Renal pelvis (tissue), 12 donors: ENCODE results near the gene RAPSN. TPM values are rescaled to one million over a fixed set of nuclear protein-coding genes. Genes with fewer than 3 reads are reported as not detected.

ENCODE experiments used
- DNase-seq: peaks from one replicate; pipeline ENCODE4 v3.0.0-alpha.2; 2013
- long read RNA-seq, 16 experiments: transcript quantifications; one replicate each; lab custom pipeline, GENCODE V29; 2026
- polyA plus RNA-seq, 3 donors: library from polyadenylated mRNA; unstranded; fragments of 120-200 nt; gene quantifications; one replicate each; pipeline ENCODE4 v1.2.1, GENCODE V29; 2013; ENCODE audit not compliant: insufficient read length in 3 of 3

RAPSN gene
- polyA plus RNA-seq, result under 1 TPM; 0.23 to 0.52 (median 0.49) TPM
- long read RNA-seq, donor 1, result 0 reads
- long read RNA-seq, donor 2, result 0 reads
- long read RNA-seq, donor 3, result 0 reads
- long read RNA-seq, donor 4, result 0 reads
- long read RNA-seq, donor 5, result 0 reads
- long read RNA-seq, donor 6, result 0 reads
- long read RNA-seq, donor 7, result 0 reads
- long read RNA-seq, donor 8, result 0 reads
- long read RNA-seq, donor 9, result 0 reads
- long read RNA-seq, donor 10, result 0 reads
- long read RNA-seq, donor 11, result 0 reads
- long read RNA-seq, donor 12, result 0 reads
- long read RNA-seq, donor 13, result 0 reads
- long read RNA-seq, donor 14, result 0 reads
- long read RNA-seq, donor 15, result 0 reads
- long read RNA-seq, donor 16, result 0 reads

GRCh38 chr11:47448566-47449427 lies at the start of gene RAPSN:
TSS of gene RAPSN (minus strand) at chr11:47449136. CDS start at chr11:47448964, 172 bp downstream.
- DNase-seq, result no peak

GRCh38 chr11:47498149-47498548 lies 49.2 kb upstream of the RAPSN start:
- no peak for DNase-seq

GRCh38 chr11:47496808-47497207 lies 47.9 kb upstream of the RAPSN start:
- no peak for DNase-seq

DNA sequence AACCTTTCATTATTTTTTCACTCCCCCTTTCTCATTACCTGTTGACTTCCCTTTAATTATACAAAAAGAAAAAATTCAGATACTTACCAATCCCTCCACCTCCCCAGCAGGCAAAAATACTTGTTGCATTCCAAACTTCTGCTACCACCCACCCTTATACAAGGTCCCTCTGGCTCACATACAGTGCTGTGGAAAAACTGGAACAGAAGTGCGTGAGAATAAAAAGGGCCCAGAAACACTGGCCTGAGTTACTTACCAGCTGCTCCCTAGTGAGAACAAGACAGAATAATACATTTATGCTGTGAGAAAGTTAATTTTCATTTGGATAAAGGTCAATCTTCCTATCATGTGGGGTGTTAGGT lies 46.9 kb upstream of the RAPSN start:
- DNase-seq, result no peak

DNA sequence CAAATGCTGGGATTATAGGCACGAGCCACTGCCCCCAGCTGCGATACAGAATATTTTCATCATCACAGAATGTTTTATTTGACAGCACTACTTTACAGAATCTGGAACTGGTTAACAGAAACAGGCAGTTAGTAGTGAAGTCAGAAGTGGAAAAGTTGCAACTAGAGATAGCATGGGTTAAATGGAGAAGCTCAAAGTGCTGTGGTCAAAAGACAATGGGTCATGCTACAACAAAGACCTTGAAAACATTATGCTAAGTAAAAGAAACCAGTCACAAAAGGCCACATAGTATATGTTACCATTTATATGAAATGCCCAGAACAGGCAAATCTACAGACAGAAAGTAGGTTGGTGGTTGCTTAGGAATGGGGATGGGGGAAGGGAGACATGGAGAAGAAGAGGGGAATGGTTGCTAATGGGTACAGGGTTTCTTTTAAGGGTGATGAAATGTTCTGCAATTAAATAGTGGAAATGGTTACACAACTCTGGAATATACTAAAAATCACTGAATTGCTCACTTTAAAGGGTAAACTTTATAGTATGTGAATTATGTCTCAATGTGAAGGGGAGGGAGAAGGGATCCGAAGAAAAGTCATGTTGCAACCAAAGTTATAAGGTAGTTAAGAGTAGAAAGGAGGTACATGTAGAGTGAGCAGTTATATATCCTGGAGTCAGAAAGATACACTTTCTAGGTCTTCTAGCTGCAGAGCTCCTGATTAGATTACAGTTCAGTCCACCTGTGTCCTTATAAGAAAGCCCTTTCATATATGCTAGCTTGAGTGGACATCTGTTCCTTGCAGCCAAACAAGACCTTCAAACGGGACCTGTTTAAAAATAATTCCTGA lies 46.3 kb upstream of the RAPSN start:
- DNase-seq, result no peak

DNA sequence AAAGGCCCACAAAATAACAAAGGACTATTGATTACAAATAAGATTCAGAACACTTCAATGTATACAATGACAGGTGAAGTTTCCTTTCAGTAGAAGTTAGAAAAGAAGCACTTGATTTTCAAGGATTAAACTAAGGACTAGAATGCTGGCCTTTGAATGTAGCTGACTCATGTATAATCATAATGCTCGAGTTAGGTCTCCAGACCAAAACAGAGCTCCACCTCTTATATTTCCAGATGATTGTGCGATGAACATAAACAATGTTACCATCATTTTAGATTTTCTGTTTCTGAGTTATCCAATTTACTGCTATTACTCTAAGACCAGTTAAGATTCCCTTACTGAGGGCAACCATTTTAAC lies 40.4 kb upstream of the RAPSN start:
- no peak for DNase-seq

- DNase-seq, result no peak
Observed at GRCh38 chr11:47488674-47489394, 39.9 kb upstream of the RAPSN start.

DNA sequence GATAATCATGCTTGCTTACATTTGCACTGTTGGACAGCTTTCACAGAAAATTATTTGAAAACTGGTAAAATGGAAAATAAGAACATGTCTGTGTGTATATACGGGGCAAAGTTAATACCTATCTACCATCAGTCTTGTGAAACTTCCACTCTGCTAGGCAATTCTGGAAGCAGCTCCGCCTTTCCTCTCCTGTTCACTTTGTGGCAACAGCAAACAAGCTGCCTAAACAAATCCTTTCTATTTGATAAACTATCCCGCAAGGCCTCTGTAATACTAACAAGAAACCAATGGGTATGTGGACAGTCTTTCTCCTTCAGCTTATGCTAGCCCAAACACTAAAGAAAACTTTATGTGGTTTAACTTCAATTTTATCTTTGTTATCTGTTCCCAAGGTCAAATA lies 39.2 kb upstream of the RAPSN start:
- no peak for DNase-seq

- no peak for DNase-seq
Observed at GRCh38 chr11:47487421-47487820, 38.5 kb upstream of the RAPSN start.

DNA sequence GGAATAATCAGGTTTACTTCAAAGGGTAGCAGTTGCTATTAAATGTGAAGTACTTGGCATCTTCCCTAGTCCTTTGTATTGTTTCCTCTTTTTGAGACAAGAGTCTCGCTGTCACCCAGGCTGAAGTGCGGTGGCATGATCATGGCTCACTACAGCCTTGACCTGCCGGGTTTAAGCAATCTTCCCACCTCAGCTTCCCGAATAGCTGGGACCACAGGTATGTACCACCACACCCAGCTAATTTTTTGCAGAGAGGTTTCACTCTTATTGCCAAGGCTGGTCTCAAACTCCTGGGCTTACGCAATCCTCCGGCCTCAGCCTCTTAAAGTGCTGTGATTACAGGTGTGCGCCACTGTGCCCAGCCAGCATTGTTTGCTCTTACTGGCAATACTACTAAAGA lies 36.2 kb upstream of the RAPSN start:
- no peak for DNase-seq

DNA sequence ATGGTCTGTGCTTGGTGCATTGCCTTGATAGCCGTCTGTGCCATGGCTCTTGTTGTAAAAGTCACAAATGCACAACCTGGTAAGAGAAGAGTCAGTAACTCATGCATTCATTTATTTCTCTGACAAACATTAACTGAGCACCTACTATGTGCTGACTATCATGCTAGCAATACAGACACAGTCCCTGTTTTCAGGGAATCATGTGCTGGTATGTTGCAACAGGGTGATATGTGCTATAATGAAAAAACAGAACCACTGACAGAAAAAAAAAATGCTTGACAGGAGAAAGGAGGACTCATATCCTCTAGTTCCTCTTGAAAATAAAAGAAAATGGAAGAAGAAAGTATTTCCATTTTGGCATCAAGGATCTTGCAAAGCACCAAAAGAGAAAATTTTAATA lies 34.5 kb upstream of the RAPSN start:
- DNase-seq, result no peak

DNA sequence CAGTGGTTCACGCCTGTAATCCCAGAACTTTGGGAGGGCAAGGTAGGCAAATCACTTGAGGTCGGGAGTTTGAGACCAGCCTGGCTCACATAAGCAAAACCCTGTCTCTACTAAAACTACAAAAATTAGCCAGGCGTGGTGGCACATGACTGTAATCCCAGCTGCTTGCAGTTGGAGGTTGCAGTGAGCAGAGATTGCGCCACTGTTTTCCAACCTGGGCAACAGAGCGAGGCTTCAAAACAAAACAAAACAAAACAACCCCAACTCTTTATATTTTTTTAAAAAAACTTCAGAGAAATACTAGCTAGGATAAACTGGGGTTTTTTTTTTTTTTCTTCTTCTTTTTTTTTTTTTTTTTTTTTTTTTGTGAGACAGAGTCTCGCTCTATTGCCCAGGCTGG lies 31.8 kb upstream of the RAPSN start:
- no peak for DNase-seq

DNA sequence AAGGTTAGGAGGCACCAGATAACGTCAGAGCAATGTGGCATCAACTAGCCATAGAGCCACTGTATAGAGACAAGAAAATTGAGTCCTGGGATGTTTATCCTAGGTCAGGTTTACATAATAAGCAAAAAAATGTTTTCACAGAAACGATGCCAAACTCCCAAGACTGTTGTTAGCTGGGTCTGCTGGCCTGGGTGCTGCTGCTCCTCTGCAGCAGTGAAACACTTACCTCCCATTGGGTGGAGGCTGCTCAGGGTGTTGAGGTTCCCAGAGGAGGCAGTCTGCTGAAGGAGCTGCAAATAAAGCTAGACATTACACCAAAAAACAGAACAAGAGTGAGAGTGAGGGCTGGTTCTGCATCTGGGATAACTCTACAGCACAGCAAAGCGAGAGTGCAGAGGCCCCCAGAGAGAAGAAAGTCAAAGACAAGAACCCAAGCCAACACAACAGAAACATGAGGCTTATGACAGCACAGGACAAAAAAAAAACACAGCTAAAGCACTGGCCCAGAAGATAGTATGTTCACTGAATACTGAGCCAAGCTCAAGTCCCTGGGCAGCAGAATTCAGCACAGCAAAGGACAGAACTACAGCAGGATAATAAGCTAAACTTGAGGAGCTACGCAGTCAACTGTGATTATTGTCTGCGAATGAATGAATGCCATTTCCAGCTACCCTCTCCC lies 29.9 kb upstream of the RAPSN start:
- no peak for DNase-seq

DNA sequence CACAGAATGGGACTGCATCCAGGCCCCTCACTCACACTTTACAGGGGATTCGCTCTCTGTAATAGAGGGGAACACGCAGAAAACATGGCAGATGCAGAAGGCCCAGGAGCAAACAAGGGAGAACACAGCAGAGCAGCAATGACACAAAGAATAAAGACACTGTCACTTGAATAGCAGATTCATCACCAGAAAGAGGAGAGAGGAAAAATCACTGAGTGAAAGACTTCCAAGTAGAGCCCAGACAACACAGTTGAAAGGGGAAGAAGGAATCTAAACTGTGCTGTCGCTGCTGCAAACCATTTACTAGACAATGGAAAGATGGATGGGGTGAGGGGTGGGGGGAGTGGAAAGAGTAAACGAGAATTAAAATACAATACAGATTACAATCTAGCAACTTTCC lies 28.8 kb upstream of the RAPSN start:
- no peak for DNase-seq

GRCh38 chr11:47477323-47477722 lies 28.4 kb upstream of the RAPSN start:
- DNase-seq, result no peak

- DNase-seq, result no peak
Observed at GRCh38 chr11:47470671-47471070, 21.7 kb upstream of the RAPSN start.

DNA sequence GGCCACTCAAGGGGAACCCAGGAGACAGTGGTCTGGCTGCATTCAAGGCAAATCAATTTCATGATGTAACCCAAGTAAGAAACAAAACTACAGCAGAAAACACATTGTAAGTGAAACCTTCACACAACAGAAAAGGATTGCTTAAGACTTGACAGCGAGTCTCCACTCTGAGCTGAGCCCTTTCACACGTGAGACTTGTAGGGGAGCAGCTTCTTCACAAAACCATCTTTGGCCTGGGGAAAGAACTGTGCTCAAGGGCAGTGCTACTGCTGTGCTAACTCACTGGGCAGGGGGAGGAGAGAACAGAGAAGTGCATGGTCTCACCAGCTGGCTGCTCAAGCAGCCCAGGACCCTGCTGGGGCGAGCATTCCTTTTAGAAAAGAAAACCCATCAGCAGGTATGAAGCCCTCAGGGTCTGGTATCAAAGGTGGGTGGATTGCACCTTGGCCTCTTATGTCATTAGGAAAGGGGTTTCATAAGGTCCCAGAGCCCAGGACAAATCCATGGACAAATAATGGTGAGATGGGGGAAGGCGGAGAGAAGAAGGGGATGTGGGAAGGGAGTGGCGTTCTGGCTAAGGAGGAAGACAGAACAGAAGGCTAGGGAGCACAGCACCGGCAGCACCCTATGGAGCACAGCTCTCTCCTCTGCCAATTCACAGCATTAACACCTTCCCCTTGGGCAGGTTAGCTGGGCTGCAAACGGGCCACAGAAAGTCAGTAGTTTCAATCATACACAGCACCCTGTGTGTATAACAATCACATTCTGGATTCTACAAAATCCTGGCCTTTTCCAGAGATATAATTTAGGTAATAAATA lies 20.6 kb upstream of the RAPSN start:
- no peak for DNase-seq

- no peak for DNase-seq
Observed at GRCh38 chr11:47468598-47469214, 19.8 kb upstream of the RAPSN start.

DNA sequence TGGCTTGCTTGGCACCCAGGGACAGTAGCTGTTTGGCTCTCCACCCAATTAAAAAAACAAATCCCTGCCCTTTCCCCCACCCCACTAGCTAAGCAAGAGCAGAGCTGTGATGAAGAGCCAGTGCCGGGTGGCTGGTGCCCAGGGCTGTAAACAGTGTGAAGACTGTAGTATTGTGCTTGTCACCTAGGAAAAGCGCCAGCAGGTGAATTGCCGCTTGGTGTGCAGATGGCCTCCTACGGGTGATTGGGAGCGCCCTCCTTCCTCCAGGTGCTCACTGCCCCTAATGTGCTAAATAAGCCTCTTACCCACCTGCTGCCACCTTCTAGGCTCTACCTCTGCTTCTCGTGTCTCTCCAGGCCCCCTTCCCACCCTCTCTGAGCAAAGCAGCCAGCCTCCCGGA lies 18.4 kb upstream of the RAPSN start:
- no peak for DNase-seq

DNA sequence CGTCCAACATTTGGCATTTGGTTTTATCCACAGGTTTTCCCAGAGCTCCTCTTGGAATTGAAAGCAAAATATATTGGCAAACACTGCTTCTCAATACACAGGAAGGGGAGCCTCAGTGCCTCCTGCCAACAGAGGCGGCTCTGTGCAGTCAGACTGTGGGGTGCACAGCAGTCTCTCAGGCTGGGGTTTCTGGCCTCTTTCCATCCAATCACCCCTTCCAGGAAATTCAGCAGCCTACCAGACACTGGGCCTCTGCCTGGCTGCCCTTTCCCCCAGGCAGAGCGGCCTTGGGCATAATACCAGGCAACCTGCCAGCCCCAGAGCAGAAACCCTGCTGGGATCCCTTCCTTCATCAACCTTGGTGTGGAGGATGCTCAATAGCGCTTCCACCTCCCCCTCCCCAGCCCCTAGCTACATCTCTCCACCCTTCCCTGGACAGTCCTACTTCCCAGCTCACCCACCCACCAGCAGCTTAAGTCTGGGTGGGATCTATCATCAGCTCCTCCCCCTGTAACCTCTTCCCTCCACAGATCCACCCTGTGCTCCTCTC lies 17.8 kb upstream of the RAPSN start:
- DNase-seq, result no peak
